Breast epithelium (tissue), 3 donors: ENCODE data around the gene CHPT1.

Experiments used
- POLR2A ChIP-seq: fragments of 450-650 bp; IDR thresholded peaks from one replicate; pipeline ENCODE4 v1.6.1; 2016; ENCODE audit warnings: antibody characterized with exemption, mild to moderate bottlenecking, moderate library complexity
- POLR2AphosphoS5 ChIP-seq, 3 donors: sonication (generic); formaldehyde crosslinking; IDR thresholded peaks; one replicate each; pipeline ENCODE4 v1.6.1; 2017; ENCODE audit warnings: antibody characterized with exemption in 3 of 3
- TF ChIP-seq, protein P1 (sequence below), 3 donors: fragments of 450-650 bp; IDR thresholded peaks; one replicate each; pipeline ENCODE4 v1.5.1; 2016 to 2017; ENCODE audit warnings: antibody characterized with exemption in 3 of 3, mild to moderate bottlenecking in 3 of 3, moderate library complexity in 3 of 3

DNA sequence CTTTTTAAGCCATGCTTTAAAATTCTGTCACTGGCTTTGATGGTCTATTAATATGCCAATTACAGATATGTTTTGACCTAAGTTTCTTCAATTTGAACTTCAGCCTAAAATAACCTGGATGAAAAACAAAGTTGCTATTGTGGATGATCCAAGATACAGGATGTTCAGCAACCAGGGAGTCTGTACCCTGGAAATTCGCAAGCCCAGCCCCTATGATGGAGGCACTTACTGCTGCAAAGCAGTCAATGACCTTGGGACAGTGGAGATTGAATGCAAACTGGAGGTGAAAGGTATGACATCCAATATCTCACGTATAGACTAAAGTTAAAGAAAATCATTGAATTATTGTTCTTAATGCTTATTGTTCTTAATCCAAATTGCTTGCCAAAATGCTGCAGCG is 17.2 kb upstream of the CHPT1 start:
- TF ChIP-seq POLR2A (no peak), POLR2AphosphoS5 (IDR thresholded peaks at IDR 0.05) (no peak)
- TF ChIP-seq, protein P1, sequence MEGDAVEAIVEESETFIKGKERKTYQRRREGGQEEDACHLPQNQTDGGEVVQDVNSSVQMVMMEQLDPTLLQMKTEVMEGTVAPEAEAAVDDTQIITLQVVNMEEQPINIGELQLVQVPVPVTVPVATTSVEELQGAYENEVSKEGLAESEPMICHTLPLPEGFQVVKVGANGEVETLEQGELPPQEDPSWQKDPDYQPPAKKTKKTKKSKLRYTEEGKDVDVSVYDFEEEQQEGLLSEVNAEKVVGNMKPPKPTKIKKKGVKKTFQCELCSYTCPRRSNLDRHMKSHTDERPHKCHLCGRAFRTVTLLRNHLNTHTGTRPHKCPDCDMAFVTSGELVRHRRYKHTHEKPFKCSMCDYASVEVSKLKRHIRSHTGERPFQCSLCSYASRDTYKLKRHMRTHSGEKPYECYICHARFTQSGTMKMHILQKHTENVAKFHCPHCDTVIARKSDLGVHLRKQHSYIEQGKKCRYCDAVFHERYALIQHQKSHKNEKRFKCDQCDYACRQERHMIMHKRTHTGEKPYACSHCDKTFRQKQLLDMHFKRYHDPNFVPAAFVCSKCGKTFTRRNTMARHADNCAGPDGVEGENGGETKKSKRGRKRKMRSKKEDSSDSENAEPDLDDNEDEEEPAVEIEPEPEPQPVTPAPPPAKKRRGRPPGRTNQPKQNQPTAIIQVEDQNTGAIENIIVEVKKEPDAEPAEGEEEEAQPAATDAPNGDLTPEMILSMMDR (IDR thresholded peaks at IDR 0.05) = no peak
